GM20000 (cell line): Measurements from ENCODE around the gene USP24.

Experiments used
- DNase-seq: peaks from one replicate; pipeline ENCODE4 v3.0.0; 2012; ENCODE audit warnings: low spot score
- CTCF ChIP-seq: IDR thresholded peaks from 2 replicates; pipeline ENCODE4 v1.5.1; 2012; ENCODE audit warnings: mild to moderate bottlenecking, control low read depth; ENCODE audit errors: extremely low read depth, missing control alignments

The USP24 gene

DNA sequence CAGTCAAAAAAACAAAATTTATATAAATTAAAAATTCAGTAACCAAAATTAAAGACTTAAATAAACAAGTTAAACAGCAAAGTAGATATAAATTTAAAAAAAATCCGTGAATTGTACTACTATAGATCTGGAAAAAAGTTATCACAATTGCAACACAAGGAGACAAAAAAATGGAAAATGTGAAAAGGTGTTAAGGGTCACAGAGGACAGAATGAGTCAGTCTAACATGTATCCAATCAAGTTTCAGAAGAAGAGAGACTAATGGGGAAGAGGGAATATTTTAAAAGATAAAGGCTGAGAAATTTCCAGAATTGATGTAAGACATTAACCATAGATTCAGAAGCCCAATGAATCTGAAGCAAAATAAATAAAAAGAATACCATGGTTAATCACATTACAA, 46.0 kb downstream of the USP24 start:
- DNase-seq = no peak
- no peak for TF ChIP-seq CTCF

GRCh38 chr1:55168353-55168752, 46.8 kb downstream of the USP24 start:
- no peak for TF ChIP-seq CTCF
- no peak for DNase-seq

DNA sequence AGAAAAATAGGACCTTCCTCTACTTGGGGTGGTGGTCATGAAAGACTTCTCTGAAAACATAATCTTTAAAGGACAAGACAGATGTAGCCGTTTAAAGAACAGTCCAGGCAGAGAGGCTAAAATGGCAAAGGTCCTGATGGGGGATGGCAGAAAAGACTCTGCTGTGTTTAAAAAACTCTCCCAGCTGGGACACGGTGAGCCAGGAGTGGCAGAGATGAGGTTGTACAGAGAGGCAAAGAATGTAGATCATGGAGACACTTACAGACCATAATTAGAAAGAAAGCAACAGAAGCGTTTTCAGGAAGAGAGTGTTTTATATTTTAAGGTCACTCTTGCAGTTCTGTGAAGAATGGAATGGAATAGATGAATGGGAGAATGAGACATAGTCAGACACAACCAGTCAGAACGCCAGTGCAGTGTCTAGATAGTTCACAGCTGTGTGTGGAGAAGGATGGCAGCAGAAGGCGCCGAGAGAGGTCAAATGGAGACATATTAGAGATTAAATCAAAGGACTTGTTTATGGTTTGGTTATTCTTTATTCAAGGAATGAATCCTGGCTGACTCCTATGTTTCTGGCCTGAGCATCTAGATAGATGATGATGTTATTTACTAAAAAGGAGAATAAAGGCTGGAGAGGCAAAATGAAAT, 47.8 kb downstream of the USP24 start:
- no peak for DNase-seq
- TF ChIP-seq CTCF = no peak

- TF ChIP-seq CTCF = no peak
- DNase-seq = no peak
These were observed 50.3 kb downstream of the USP24 start for GRCh38 chr1:55164906-55165305.

DNA sequence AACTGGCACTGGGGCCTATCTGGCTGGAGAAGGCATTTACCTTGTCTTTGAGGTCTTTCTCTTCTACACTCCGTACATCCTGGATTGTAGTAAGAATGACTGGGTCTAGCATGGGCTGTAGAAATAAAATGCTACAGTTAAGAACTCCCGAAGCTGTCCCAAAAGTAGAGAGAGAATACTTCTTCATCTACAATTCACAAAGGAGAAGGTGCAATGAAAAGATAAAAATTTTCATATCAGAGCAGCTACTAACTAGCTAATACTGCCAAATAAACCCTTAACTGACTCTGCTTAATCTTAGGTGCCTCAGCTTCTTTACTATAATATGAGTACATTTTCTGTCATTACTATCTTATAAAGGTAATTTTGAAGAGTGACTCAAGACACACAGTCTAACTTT, 55.6 kb downstream of the USP24 start:
- DNase-seq = no peak
- no peak for TF ChIP-seq CTCF

GRCh38 chr1:55156608-55157007, 58.6 kb downstream of the USP24 start:
- DNase-seq = no peak
- TF ChIP-seq CTCF = no peak

DNA sequence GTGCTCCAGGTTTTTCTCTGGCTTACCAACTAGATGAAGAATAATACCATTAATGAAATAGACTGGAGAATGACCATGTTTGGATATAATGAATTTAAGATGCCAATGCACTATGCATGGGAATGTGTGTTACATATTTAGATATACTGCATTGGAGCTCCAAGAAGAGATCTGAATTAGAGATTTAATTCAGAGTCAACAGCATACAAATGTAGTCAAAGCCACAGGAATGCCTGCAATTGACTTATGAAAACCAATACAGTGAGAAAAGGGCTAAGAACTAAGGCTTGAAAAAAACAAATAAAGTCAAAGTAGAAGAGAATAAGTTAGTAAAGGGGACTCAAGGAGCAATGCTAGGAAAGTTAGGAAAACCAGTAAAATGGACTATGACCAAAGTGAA, 59.1 kb downstream of the USP24 start:
- no peak for TF ChIP-seq CTCF
- DNase-seq = no peak
